Loucy (cell line): ENCODE measurements around the gene DDX10.

ENCODE experiments used
- H2AFZ ChIP-seq: fragments of 200-600 bp; sonication (generic); 2 replicates; pipeline ENCODE4 v1.6.0; 2016; ENCODE audit warnings: antibody characterized with exemption, mild to moderate bottlenecking, low read length, moderate library complexity
- H3F3A ChIP-seq: fragments of 200-600 bp; 2 replicates; pipeline ENCODE4 v1.6.0; 2016; ENCODE audit warnings: antibody characterized with exemption, low read depth, mild to moderate bottlenecking
- H3K27me3 ChIP-seq: fragments of 200-600 bp; sonication (generic); 2 replicates; pipeline ENCODE4 v1.6.1; 2014; ENCODE audit warnings: low read length, mild to moderate bottlenecking; ENCODE audit not compliant: insufficient read depth, poor library complexity, severe bottlenecking
- H3K36me3 ChIP-seq: fragments of 200-600 bp; sonication (generic); 2 replicates; pipeline ENCODE4 v1.6.1; 2016; ENCODE audit warnings: low read length; ENCODE audit not compliant: insufficient read depth
- H3K4me1 ChIP-seq: fragments of 200-600 bp; sonication (generic); 2 replicates; pipeline ENCODE4 v1.5.1; 2014; ENCODE audit warnings: low read length, mild to moderate bottlenecking; ENCODE audit not compliant: insufficient read depth, poor library complexity, severe bottlenecking
- H3K4me2 ChIP-seq: fragments of 200-600 bp; sonication (generic); 2 replicates; pipeline ENCODE4 v1.6.0; 2014; ENCODE audit warnings: antibody characterized with exemption, low read length, low read depth, mild to moderate bottlenecking; ENCODE audit not compliant: poor library complexity, severe bottlenecking
- H3K4me3 ChIP-seq: fragments of 200-600 bp; sonication (generic); 2 replicates; pipeline ENCODE4 v1.5.1; 2014; ENCODE audit warnings: low read length, mild to moderate bottlenecking, mixed read lengths; ENCODE audit not compliant: poor library complexity, severe bottlenecking
- H3K79me2 ChIP-seq: fragments of 200-600 bp; sonication (generic); 2 replicates; pipeline ENCODE4 v1.6.1; 2014; ENCODE audit warnings: low read length; ENCODE audit not compliant: insufficient read depth
- H3K9ac ChIP-seq: fragments of 200-600 bp; sonication (generic); 2 replicates; pipeline ENCODE4 v1.6.0; 2014; ENCODE audit warnings: mild to moderate bottlenecking, low read depth, low read length, moderate library complexity; ENCODE audit not compliant: poor library complexity, severe bottlenecking
- H3K9me2 ChIP-seq: fragments of 200-600 bp; sonication (generic); replicated peaks from 2 replicates; pipeline ENCODE4 v1.6.1; 2016; ENCODE audit warnings: low read depth, low read length, mixed read lengths
- H3K9me3 ChIP-seq: fragments of 200-600 bp; sonication (generic); 2 replicates; pipeline ENCODE4 v1.6.1; 2014; ENCODE audit warnings: mild to moderate bottlenecking, antibody characterized with exemption, low read length, low read depth; ENCODE audit not compliant: insufficient read depth
- H4K20me1 ChIP-seq: fragments of 200-600 bp; sonication (generic); 2 replicates; pipeline ENCODE4 v1.6.0; 2014; ENCODE audit warnings: antibody characterized with exemption, low read length, mild to moderate bottlenecking; ENCODE audit not compliant: insufficient read depth, poor library complexity, severe bottlenecking
- EZH2phosphoT487 ChIP-seq: fragments of 200-600 bp; IDR thresholded peaks from 2 replicates; pipeline ENCODE4 v1.6.1; 2018; ENCODE audit warnings: antibody characterized with exemption, mild to moderate bottlenecking, moderate library complexity, borderline replicate concordance
- TF ChIP-seq, protein P1 (sequence below): fragments of 200-600 bp; sonication (generic); conservative IDR thresholded peaks from 2 replicates; pipeline ENCODE4 v1.5.1; 2014; ENCODE audit warnings: mild to moderate bottlenecking, antibody characterized with exemption, low read length

Gene DDX10

DNA sequence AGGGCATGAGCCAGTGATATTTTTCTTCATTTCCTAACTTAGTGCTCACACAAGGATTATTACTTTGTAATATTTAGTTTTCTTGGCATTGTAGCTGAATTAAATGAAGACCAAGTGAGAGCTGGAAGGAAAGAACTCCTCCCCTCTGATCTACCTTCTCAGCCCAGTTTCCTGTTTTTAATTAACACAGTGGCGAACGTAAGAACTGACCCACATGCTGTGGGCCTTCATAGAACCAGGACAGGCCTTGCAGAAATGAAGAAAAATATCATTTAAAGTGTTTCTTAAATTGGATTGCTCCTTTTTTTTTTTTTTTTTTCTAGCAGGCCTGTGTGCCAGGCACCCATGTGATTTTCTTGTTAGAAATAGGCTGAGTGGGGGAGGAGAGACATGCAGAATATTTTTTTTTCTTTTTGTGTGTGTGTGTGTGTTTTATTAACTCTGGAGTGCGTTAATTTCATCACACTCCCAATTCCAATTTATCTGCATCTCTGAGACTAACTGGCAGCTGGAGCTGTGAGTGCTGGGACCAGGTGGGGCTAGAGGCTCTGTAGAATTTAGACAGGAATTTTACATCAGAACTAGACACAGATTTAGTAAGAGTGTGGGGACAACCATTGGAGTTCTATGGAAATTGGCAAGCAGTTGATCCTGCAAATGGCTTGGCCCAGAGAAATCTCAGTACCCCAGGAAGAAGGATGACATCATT, 320.5 kb downstream of the DDX10 start:
- H3K4me3 ChIP-seq: no peak overlapping the region
- no peaks in the 10 kb centered on the region for H3K4me1 ChIP-seq
- no peak overlapping the region for H2AFZ ChIP-seq
- H3K9ac ChIP-seq: no peak overlapping the region
- H3K4me2 ChIP-seq: no peak overlapping the region
- TF ChIP-seq, protein P1, sequence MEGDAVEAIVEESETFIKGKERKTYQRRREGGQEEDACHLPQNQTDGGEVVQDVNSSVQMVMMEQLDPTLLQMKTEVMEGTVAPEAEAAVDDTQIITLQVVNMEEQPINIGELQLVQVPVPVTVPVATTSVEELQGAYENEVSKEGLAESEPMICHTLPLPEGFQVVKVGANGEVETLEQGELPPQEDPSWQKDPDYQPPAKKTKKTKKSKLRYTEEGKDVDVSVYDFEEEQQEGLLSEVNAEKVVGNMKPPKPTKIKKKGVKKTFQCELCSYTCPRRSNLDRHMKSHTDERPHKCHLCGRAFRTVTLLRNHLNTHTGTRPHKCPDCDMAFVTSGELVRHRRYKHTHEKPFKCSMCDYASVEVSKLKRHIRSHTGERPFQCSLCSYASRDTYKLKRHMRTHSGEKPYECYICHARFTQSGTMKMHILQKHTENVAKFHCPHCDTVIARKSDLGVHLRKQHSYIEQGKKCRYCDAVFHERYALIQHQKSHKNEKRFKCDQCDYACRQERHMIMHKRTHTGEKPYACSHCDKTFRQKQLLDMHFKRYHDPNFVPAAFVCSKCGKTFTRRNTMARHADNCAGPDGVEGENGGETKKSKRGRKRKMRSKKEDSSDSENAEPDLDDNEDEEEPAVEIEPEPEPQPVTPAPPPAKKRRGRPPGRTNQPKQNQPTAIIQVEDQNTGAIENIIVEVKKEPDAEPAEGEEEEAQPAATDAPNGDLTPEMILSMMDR: no peak
- no peak for TF ChIP-seq EZH2phosphoT487
- H3K9me2 ChIP-seq: no peaks in the 10 kb centered on the region
- H3K36me3 ChIP-seq: no peaks in the 10 kb centered on the region
- H4K20me1 ChIP-seq: no peaks in the 10 kb centered on the region
- no peaks in the 10 kb centered on the region for H3K27me3 ChIP-seq
- no peaks in the 10 kb centered on the region for H3F3A ChIP-seq
- no peaks in the 10 kb centered on the region for H3K79me2 ChIP-seq
- H3K9me3 ChIP-seq: no peaks in the 10 kb centered on the region

- Histone ChIP-seq H3K4me3 (no peak overlapping the region), H3K9ac (no peak overlapping the region)
Observed at GRCh38 chr11:108985945-108986279, 321.0 kb downstream of the DDX10 start.

More at GRCh38 chr11:108985945-108986279, 321.0 kb downstream of the DDX10 start:
- Histone ChIP-seq H2AFZ (no peak overlapping the region), H4K20me1 (no peaks in the 10 kb centered on the region), H3K79me2 (no peaks in the 10 kb centered on the region), H3K9me3 (no peaks in the 10 kb centered on the region), H3K4me2 (no peak overlapping the region), H3K9me2 (no peaks in the 10 kb centered on the region), H3K36me3 (no peaks in the 10 kb centered on the region), H3K4me1 (no peaks in the 10 kb centered on the region), H3K27me3 (no peaks in the 10 kb centered on the region), H3F3A (no peaks in the 10 kb centered on the region)
- no peak for TF ChIP-seq EZH2phosphoT487
- TF ChIP-seq, protein P1: no peak
